HG03342 (cell line): ENCODE measurements around the gene LACTB.
"Not testable (repeated sequence)": the region's sequence is repeated elsewhere in the genome, so short reads cannot be mapped to it uniquely, and the experiment has no call there.

Experiments
- ATAC-seq: cut with Tn5 transposase; IDR thresholded peaks from one replicate; pipeline ENCODE4 v1.9.1; 2021; ENCODE audit warnings: mild to moderate bottlenecking, moderate library complexity; ENCODE audit not compliant: unreplicated experiment

The LACTB gene

GRCh38 chr15:63089260-63090043, 32.2 kb upstream of the LACTB start:
- ATAC-seq, result no peak

DNA sequence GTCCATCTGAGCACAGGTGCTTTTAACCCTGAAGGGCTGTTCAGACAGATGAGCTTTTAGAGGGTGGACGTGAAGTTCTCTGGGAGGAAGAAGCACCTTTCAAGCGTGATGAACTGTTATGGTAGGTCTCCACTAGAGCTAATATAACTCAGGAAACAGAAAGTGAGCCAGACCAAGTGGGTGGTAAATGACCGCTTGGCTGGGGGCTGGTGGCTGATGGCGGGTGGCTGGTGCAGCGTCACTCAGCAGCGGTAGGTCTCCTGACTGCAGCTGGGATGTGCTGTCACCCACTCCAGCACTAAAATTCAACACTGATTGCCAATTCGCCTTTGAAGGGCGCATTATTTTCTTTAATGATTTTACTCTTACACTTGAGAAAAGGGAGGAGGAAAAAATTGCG, 31.2 kb upstream of the LACTB start:
- ATAC-seq, result no peak

DNA sequence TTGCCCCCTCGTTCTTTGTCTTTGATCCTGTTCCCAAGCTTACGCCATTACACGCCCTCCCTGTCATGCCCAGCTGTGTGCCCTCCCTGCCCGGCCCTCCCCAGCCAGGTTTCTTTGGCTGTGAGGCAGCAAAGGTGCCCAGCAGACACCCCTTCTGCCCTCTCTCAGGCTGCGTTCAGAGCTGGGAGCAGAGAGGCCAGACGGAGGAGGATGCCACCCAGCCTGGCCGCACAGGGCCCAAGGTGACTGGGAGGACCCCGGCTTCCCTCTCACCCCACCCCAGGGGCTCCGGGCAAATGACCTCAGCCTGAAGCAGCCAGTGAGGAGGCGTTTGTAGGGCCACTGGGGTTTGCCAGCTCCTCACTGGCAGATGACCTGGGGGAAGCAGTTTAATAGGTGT, 30.8 kb upstream of the LACTB start:
- no peak for ATAC-seq

- no peak for ATAC-seq
Measured at GRCh38 chr15:63091679-63092446, 29.8 kb upstream of the LACTB start.

DNA sequence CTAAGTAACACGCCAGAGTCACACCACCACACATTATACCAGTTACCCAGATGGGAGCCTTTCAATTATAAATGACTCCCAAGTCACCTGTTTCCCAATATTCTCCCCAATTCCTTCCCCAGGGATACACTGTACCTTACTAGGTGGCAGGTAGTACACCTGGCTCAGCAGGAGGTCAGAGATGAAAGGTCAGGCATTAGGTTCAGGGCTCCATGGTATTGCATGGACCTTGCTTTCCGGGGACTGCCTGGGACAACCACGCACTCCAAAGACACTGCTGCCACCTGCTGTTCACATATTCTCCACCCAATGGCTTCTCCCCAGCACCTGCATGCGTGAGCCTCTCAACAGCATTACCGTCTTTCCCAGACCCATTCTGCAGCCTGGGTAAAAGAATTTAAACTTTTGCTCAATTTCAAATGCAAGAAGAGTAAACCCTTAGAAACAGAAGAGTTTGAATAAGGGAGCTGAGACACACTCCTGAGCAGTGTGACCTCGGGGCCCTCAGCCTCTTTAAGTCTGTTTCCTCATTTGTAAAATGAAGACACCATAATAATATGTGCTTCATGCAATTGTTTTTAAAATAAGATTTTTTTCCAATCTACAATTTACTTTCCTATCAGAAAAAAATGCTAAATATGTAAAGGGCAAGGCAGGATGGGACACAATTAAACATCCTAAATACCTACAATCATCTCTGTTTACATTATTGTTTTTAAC, 28.0 kb upstream of the LACTB start:
- ATAC-seq, result no peak

- ATAC-seq, result no peak
Measured at GRCh38 chr15:63094495-63094931, 27.1 kb upstream of the LACTB start.

GRCh38 chr15:63096178-63096577, 25.5 kb upstream of the LACTB start:
- ATAC-seq, result no peak

DNA sequence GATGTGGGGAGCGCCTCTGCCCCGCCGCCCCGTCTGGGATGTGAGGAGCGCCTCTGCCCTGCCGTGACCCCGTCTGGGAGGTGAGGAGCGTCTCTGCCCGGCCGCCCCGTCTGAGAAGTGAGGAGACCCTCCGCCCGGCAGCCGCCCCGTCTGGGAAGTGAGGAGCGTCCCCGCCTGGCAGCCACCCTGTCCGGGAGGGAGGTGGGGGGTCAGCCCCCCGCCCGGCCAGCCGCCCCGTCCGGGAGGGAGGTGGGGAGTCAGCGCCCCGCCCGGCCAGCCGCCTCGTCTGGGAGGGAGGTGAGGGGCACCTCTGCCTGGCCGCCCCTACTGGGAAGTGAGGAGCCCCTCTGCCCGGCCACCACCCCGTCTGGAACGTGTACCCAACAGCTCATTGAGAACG, 22.8 kb upstream of the LACTB start:
- ATAC-seq, result not testable (repeated sequence)

- ATAC-seq, result not testable (repeated sequence)
Measured at GRCh38 chr15:63099581-63099980, 22.1 kb upstream of the LACTB start.

- no peak for ATAC-seq
Measured at GRCh38 chr15:63103416-63103815, 18.2 kb upstream of the LACTB start.

DNA sequence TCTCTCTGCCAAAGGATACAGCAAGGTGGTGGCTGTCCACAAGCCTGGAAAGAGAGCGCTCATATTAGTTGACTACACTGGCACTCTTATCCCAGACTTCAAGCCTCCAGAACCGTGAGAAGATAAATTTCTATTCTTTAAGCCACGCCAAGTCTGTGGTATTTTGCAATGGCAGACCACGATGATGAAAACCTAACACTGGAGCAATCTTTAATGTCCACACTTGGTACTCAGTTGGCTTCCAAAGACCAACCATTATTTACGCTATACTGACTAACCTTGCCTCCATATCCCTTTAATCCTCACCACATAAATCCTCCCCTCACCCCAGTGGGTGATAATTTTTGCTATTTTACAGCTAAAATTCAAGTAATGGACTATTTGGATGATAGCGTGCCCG, 16.9 kb upstream of the LACTB start:
- ATAC-seq, result no peak

GRCh38 chr15:63105354-63105753, 16.3 kb upstream of the LACTB start:
- not testable (repeated sequence) for ATAC-seq

- ATAC-seq, result no peak
Measured at GRCh38 chr15:63107895-63108546, 13.6 kb upstream of the LACTB start.

DNA sequence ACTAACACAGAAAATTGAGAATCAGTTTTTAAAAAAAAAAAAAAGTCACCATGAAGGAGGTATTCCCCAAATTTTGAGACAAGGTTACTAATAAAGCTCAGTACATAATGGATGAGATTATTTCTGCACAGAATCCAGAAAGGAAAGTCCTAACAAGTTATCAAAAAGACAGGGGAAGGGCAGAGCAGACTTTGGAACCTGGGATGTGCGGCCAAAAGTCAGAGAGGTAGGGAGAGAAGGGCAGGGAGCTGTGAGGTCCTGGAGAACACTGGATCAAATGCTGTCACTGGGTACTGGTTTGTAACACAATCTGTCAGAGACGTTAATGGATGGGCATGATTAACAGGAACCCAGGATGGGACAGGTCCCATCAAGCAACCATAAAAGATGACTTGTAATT, 12.2 kb upstream of the LACTB start:
- ATAC-seq, result no peak

DNA sequence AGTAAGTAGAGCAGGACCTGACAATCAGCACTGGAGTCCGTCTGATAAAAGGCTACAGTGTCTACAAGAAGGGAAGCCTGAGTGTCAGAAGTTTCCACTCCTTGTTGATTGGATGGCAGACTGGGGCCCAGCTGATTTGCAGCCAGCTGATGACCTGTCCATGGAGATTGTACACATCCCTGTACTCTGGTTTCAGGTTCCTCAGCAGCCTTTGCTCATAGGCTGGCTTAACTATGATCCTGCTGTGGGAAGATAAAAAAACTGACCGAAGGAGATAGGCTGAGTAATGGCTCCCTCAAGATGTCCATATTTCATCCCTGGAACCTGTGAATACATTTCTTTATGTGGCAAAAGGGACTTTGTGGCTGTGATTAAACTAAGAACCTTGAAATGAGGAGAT, 11.7 kb upstream of the LACTB start:
- ATAC-seq, result no peak

GRCh38 chr15:63110428-63111026, 11.1 kb upstream of the LACTB start:
- ATAC-seq, result no peak

- no peak for ATAC-seq
Measured at GRCh38 chr15:63111481-63111880, 10.2 kb upstream of the LACTB start.

DNA sequence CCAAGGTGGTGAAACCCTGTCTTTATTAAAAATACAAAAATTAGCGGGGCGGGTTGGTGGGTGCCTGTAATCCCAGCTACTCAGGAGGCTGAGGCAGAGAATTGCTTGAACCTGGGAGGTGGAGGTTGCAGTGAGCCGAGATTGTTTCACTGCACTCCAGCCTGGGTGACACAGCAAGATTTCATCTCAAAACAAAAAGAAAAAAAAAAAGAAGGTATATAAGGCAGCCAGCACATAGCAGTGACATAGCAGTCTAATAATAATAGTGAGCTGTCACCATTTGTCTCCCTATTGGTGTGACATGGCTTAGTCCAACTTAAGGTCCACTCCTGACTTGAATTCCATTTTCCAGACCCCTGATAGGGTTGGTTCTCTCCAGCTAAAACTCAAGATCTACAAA, 8.8 kb upstream of the LACTB start:
- no peak for ATAC-seq

DNA sequence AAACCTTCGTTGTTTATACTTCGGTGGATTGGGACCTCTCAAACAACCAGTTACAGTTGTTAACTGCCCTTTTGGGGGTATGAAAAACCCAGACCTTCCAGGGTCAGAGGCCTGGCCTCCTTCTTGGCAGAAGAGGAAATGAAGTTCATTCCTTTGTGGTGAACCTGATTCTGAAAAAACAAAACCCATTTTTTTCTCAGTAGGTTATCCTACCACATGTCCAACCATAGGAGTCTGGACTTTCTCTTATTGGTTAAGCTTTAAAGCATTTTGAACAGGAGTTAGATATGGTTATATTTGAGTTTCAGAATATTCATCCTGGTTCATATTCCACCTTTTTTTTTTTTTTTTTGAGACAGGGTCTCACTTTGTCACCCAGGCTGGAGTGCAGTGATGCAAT, 7.2 kb upstream of the LACTB start:
- no peak for ATAC-seq

GRCh38 chr15:63118854-63119253, 2.8 kb upstream of the LACTB start:
- no peak for ATAC-seq
